Measurements from ENCODE around the gene MUC5AC. TPM values are rescaled to one million over a fixed set of nuclear protein-coding genes. Genes with fewer than 3 reads are reported as not detected.

Gene MUC5AC
- total RNA-seq, 1 donor, result under 0.01 TPM

DNA sequence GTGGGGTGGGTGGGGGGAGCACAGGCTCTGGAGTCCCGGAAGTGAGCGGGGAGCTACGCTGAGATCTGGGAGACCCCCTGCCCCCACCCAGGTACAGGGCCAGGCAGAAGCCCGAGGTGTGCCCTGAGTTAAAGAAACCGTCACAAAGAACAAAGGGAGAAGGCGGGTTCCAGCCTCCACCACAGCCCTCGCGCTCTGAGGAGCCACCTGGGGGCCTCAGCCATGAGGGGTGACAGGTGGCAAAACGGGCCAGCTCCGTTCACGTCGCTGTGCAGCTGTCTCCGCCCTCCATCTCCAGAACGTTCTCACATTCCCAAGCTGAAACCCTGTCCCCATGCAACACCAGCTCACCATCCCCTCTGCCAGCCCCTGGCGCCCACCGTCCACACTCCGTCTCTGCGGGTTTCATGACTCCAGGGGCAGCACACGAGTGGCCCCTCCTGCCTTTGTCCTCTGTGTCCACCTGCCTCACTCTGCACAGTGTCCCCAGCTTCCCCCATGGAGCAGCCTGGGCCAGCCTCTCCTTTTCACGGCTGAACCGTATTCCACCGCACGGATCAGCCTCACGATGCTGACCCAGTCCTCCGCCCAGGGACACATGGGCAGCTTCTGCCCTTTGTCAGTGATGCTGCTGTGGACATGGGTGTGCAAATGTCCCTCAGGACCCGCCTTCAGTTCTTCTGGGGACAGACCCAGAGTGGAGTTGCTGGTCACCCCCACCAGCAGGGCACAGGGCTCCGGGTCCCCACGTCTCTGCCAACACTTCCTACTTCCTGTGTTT, 63.4 kb downstream of the MUC5AC start:
- no peak overlapping the region for H3K4me3 ChIP-seq (ENCODE audit: low read length)
- no peaks in the 10 kb centered on the region for H3K9me3 ChIP-seq (ENCODE audit: low read depth, low read length)
- H3K4me1 ChIP-seq (ENCODE audit: insufficient read depth, low read length), result no peaks in the 10 kb centered on the region
- H3K27me3 ChIP-seq (ENCODE audit: insufficient read depth, low read length), result no peaks in the 10 kb centered on the region

GRCh38 chr11:1221848-1222311, 64.1 kb downstream of the MUC5AC start:
- no peaks in the 10 kb centered on the region for H3K27me3 ChIP-seq (ENCODE audit: insufficient read depth, low read length)
- no peaks in the 10 kb centered on the region for H3K4me1 ChIP-seq (ENCODE audit: insufficient read depth, low read length)
- no peak overlapping the region for H3K4me3 ChIP-seq (ENCODE audit: low read length)
- H3K9me3 ChIP-seq (ENCODE audit: low read depth, low read length), result no peaks in the 10 kb centered on the region

- H3K9me3 ChIP-seq (ENCODE audit: low read depth, low read length), result no peaks in the 10 kb centered on the region
- H3K27me3 ChIP-seq (ENCODE audit: insufficient read depth, low read length), result no peaks in the 10 kb centered on the region
- H3K4me1 ChIP-seq (ENCODE audit: insufficient read depth, low read length), result no peaks in the 10 kb centered on the region
- no peak within 1 kb of the TSS for H3K4me3 ChIP-seq (ENCODE audit: low read length)
These were observed 65.0 kb downstream of the MUC5AC start, which contains the start of gene MUC5B for GRCh38 chr11:1222491-1223345. TSS of gene MUC5B (plus strand) at chr11:1223066. CDS start at chr11:1223124, 58 bp downstream.

- Histone ChIP-seq H3K4me1 (ENCODE audit: insufficient read depth, low read length) (no peaks in the 10 kb centered on the region), H3K9me3 (ENCODE audit: low read depth, low read length) (no peaks in the 10 kb centered on the region), H3K4me3 (ENCODE audit: low read length) (no peak overlapping the region), H3K27me3 (ENCODE audit: insufficient read depth, low read length) (no peaks in the 10 kb centered on the region)
These were observed 65.8 kb downstream of the MUC5AC start for GRCh38 chr11:1223346-1224110.

GRCh38 chr11:1224111-1224490, 66.3 kb downstream of the MUC5AC start:
- Histone ChIP-seq H3K9me3 (ENCODE audit: low read depth, low read length) (no peaks in the 10 kb centered on the region), H3K4me1 (ENCODE audit: insufficient read depth, low read length) (no peaks in the 10 kb centered on the region), H3K4me3 (ENCODE audit: low read length) (no peak overlapping the region), H3K27me3 (ENCODE audit: insufficient read depth, low read length) (no peaks in the 10 kb centered on the region)

GRCh38 chr11:1224491-1225385, 67.0 kb downstream of the MUC5AC start:
- Histone ChIP-seq H3K4me1 (ENCODE audit: insufficient read depth, low read length) (no peaks in the 10 kb centered on the region), H3K9me3 (ENCODE audit: low read depth, low read length) (no peaks in the 10 kb centered on the region), H3K27me3 (ENCODE audit: insufficient read depth, low read length) (no peaks in the 10 kb centered on the region), H3K4me3 (ENCODE audit: low read length) (no peak overlapping the region)

- Histone ChIP-seq H3K4me3 (ENCODE audit: low read length) (no peak overlapping the region), H3K9me3 (ENCODE audit: low read depth, low read length) (no peaks in the 10 kb centered on the region), H3K27me3 (ENCODE audit: insufficient read depth, low read length) (no peaks in the 10 kb centered on the region), H3K4me1 (ENCODE audit: insufficient read depth, low read length) (no peaks in the 10 kb centered on the region)
These were observed 67.9 kb downstream of the MUC5AC start for GRCh38 chr11:1225386-1226225.

DNA sequence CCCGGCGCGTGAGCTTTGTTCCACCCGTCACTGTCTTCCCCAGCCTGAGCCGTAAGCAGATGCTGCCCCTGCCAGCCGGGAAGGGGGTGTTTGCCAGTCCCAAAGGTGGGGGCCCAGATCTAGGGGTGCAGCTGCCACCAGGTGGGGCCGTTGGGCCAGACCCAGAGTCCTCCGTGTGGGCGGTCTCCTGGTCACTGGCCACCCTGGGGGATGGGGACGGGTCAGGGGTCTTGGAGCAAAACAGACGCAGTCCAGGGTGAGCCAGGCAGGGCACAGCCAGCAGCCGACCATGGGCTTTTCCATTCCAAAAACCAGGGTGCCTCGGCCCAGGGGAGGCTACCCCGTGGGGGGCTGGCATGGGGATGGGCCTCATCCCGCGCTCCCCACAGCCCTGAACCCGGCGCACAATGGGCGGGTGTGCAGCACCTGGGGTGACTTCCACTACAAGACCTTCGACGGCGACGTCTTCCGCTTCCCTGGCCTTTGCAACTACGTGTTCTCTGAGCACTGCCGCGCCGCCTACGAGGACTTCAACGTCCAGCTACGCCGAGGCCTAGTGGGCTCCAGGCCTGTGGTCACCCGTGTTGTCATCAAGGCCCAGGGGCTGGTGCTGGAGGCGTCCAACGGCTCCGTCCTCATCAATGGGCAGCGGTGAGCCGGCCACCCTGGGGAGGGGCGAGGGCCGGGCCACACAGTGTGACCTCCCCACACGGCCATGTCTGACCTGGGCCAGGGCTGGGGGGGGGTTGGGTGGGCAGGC, 68.7 kb downstream of the MUC5AC start:
- no peaks in the 10 kb centered on the region for H3K27me3 ChIP-seq (ENCODE audit: insufficient read depth, low read length)
- no peaks in the 10 kb centered on the region for H3K4me1 ChIP-seq (ENCODE audit: insufficient read depth, low read length)
- no peaks in the 10 kb centered on the region for H3K9me3 ChIP-seq (ENCODE audit: low read depth, low read length)
- no peak overlapping the region for H3K4me3 ChIP-seq (ENCODE audit: low read length)

DNA sequence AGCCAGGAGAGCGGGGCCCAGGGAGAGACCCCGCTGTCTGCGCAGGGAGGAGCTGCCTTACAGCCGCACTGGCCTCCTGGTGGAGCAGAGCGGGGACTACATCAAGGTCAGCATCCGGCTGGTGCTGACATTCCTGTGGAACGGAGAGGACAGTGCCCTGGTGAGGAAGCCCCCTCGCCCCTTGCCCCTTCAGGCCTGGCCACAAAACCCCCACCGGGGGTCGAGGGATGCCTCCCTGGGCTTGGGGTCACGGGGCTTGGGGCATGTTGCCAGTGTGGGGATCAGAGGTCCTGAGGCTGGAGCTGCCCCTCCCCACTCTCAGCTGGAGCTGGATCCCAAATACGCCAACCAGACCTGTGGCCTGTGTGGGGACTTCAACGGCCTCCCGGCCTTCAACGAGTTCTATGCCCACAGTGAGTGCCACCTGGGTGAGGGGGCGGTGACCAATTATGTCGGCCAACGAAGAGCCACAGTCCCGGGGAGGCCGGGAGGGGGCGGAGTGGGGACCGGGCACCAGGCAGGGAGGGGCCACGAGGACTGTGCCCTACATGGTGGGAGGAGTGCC, 69.3 kb downstream of the MUC5AC start:
- H3K27me3 ChIP-seq (ENCODE audit: insufficient read depth, low read length), result no peaks in the 10 kb centered on the region
- no peaks in the 10 kb centered on the region for H3K4me1 ChIP-seq (ENCODE audit: insufficient read depth, low read length)
- no peak overlapping the region for H3K4me3 ChIP-seq (ENCODE audit: low read length)
- H3K9me3 ChIP-seq (ENCODE audit: low read depth, low read length), result no peaks in the 10 kb centered on the region

DNA sequence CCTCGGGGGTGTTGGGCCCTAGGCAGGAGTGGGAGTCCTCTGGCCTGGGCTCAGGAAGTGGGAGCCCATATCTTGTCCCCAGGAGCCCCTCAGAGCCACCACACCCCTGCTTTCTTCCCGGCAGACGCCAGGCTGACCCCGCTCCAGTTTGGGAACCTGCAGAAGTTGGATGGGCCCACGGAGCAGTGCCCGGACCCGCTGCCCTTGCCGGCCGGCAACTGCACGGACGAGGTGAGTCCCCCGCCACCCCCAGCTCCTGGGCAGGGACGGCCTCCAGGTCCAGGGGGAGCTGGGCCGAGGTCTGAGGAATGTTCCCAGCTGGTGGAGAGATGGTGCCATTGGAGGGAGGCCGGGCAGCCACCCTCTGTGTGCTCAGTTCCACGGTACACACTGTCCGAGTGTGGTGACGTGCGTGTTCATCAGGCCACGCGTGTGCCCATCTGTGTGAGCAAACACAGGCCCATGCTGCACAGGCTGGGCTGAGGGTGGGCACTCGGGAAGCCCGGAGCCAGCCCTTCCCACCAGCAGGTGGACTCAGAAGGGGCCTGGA, 69.9 kb downstream of the MUC5AC start:
- Histone ChIP-seq H3K4me1 (ENCODE audit: insufficient read depth, low read length) (no peaks in the 10 kb centered on the region), H3K4me3 (ENCODE audit: low read length) (no peak overlapping the region), H3K27me3 (ENCODE audit: insufficient read depth, low read length) (no peaks in the 10 kb centered on the region), H3K9me3 (ENCODE audit: low read depth, low read length) (no peaks in the 10 kb centered on the region)

DNA sequence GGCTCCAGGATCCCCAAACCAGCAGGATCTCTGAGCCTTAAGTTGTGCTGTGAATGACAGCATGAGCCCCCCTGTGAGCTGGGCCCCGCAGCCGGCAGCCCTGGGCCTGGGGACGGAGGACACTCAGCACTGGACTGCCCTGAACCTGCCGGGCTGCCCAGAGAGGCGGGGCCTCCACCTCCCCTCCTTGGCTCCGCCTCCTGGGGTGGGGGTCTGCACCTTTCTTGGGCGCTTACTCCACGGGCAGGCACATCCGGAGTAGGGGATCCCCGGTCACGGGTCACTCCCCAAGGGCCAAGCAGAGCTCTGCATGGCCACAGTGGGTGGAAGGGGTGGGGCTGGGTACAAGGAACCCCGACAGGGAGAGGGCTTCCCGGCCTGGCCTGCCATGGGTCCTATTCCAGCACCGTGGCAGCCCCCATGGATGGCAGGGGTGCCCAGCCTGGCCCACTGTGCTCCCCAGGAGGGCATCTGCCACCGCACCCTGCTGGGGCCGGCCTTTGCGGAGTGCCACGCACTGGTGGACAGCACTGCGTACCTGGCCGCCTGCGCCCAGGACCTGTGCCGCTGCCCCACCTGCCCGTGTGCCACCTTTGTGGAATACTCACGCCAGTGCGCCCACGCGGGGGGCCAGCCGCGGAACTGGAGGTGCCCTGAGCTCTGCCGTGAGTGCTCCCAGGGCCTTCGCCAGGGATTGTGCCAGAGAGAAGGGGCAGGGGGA, 70.5 kb downstream of the MUC5AC start:
- no peak overlapping the region for H3K4me3 ChIP-seq (ENCODE audit: low read length)
- H3K27me3 ChIP-seq (ENCODE audit: insufficient read depth, low read length), result no peaks in the 10 kb centered on the region
- H3K9me3 ChIP-seq (ENCODE audit: low read depth, low read length), result no peaks in the 10 kb centered on the region
- no peaks in the 10 kb centered on the region for H3K4me1 ChIP-seq (ENCODE audit: insufficient read depth, low read length)

- H3K4me1 ChIP-seq (ENCODE audit: insufficient read depth, low read length), result no peaks in the 10 kb centered on the region
- H3K9me3 ChIP-seq (ENCODE audit: low read depth, low read length), result no peaks in the 10 kb centered on the region
These were observed 71.2 kb downstream of the MUC5AC start for GRCh38 chr11:1228921-1229451.

More at GRCh38 chr11:1228921-1229451, 71.2 kb downstream of the MUC5AC start:
- Histone ChIP-seq H3K4me3 (ENCODE audit: low read length) (no peak overlapping the region), H3K27me3 (ENCODE audit: insufficient read depth, low read length) (no peaks in the 10 kb centered on the region)
